ENCODE measurements around the gene CCDC30. TPM values are rescaled to one million over a fixed set of nuclear protein-coding genes. Genes with fewer than 3 reads are reported as not detected.

The CCDC30 gene
- total RNA-seq, 1 donor from 2014 or later, result 1.5 TPM

- Histone ChIP-seq H3K4me3 (no peak overlapping the region), H3K27ac (no peak overlapping the region), H3K9me3 (no peaks in the 10 kb centered on the region), H3K36me3 (peaks cover 0 to 7% of the 10 kb centered on the region in 2 donors), H3K27me3 (no peaks in the 10 kb centered on the region), H3K4me1 (no peaks in the 10 kb centered on the region)
- TF ChIP-seq CTCF (IDR thresholded peaks at IDR 0.05) (no peak), POLR2A (IDR thresholded peaks at IDR 0.05) (no peak), POLR2AphosphoS5 (IDR thresholded peaks at IDR 0.05; ENCODE audit: insufficient read depth in 1 of 2, low read depth in 1 of 2) (no peak)
- intact Hi-C loops (cut with DNase I), result no loop called here
- DNase-seq (ENCODE audit: extremely low spot score in 2 of 2), result no peak
Observed at GRCh38 chr1:42541104-42541503, 78.0 kb downstream of the CCDC30 start.

DNA sequence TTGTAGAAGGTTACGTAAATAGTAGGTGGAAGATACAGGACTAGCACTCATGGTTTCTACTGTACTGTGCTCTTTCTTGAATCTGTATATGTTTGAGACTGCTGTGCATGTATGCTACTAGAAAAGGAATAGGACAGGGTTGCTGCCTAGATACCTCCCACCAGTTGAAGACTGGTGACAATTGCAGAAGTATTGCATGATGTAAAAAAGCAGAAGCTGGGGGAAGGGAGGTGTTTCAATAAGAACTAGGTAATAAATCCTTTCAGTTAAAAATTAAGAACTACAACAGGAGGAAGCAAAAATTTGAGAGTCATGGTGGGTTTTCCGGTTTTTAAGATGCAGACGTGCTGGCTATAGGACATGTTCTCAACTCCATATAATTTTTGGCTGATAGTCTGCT lies 88.1 kb downstream of the CCDC30 start:
- intact Hi-C loops (cut with DNase I), result no loop called here
- H3K27me3 ChIP-seq, result no peaks in the 10 kb centered on the region
- no peaks in the 10 kb centered on the region for H3K9me3 ChIP-seq
- no peak for TF ChIP-seq POLR2A (IDR thresholded peaks at IDR 0.05)
- no peaks in the 10 kb centered on the region for H3K36me3 ChIP-seq
- no peaks in the 10 kb centered on the region for H3K4me1 ChIP-seq
- H3K27ac ChIP-seq, result no peak overlapping the region
- DNase-seq (ENCODE audit: extremely low spot score in 2 of 2), result no peak
- no peak overlapping the region for H3K4me3 ChIP-seq

DNA sequence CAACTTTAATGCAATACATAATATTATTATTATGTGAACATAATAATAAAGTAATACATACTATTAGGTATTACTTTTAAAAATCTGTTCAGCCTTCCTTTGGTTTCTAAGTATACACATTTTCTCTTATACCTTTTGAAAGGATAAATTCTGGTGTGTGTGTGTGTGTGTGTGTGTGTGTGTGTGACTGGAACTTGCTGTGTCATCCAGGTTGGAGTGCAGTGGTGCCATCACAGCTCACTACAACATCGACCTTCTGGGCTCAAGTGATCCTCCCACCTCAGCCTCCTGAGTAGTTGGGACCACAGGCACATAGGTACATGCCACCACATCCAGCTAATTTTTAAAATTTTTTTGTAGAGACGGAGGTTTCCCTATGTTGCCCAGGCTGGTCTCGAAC lies 88.5 kb downstream of the CCDC30 start:
- Histone ChIP-seq H3K27ac (no peak overlapping the region), H3K4me3 (no peak overlapping the region), H3K36me3 (no peaks in the 10 kb centered on the region), H3K27me3 (no peaks in the 10 kb centered on the region), H3K4me1 (no peaks in the 10 kb centered on the region), H3K9me3 (no peaks in the 10 kb centered on the region)
- intact Hi-C loops (cut with DNase I), result no loop called here
- no peak for DNase-seq (ENCODE audit: extremely low spot score in 2 of 2)
- TF ChIP-seq POLR2AphosphoS5 (IDR thresholded peaks at IDR 0.05; ENCODE audit: insufficient read depth in 1 of 2, low read depth in 1 of 2), result no peak
- no peak for TF ChIP-seq CTCF (IDR thresholded peaks at IDR 0.05)
- no peak for TF ChIP-seq POLR2A (IDR thresholded peaks at IDR 0.05)

GRCh38 chr1:42552636-42553035 lies 89.5 kb downstream of the CCDC30 start:
- Histone ChIP-seq H3K27me3 (no peaks in the 10 kb centered on the region), H3K4me1 (no peaks in the 10 kb centered on the region), H3K27ac (no peak overlapping the region), H3K36me3 (no peaks in the 10 kb centered on the region), H3K9me3 (no peaks in the 10 kb centered on the region), H3K4me3 (no peak overlapping the region)
- no peak for DNase-seq (ENCODE audit: extremely low spot score in 2 of 2)
- no peak for TF ChIP-seq POLR2AphosphoS5 (IDR thresholded peaks at IDR 0.05; ENCODE audit: insufficient read depth in 1 of 2, low read depth in 1 of 2)
- no peak for TF ChIP-seq POLR2A (IDR thresholded peaks at IDR 0.05)
- intact Hi-C loops (cut with DNase I), result no loop called here

DNA sequence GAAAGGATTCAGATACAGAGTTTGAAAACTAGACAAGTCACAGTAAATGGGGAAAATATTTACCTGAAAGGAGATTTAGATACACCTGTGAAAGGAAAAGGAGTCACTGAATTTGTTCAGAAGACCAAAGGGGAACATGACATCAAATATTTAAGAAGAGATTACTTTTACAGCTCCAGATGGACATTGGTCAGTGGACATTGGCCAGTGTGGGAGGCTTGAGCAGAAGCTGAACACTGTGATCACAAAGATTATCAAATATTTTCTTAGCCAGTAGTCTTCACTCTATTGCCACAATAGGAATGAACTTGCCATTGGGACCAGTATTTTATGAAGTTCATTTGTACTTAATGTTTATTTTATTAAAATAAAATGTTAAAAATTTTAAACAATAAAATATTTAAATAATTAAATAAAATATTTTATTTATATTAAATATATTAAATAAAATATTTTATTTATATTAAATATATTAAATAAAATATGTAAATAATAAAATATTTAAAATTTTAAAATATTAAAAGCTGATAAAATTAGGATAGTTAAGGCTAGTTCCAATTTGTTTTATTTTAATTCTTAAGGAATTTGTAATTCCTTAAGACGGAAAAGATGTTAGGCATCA lies 94.3 kb downstream of the CCDC30 start:
- Histone ChIP-seq H3K27me3 (no peaks in the 10 kb centered on the region), H3K4me3 (no peak overlapping the region), H3K4me1 (no peaks in the 10 kb centered on the region), H3K36me3 (no peaks in the 10 kb centered on the region), H3K9me3 (no peaks in the 10 kb centered on the region), H3K27ac (no peak overlapping the region)
- no peak for DNase-seq (ENCODE audit: extremely low spot score in 2 of 2)
- intact Hi-C loops (cut with DNase I), result no loop called here
- TF ChIP-seq CTCF (IDR thresholded peaks at IDR 0.05) (no peak), POLR2A (IDR thresholded peaks at IDR 0.05) (no peak), POLR2AphosphoS5 (IDR thresholded peaks at IDR 0.05; ENCODE audit: insufficient read depth in 1 of 2, low read depth in 1 of 2) (no peak)

GRCh38 chr1:42567038-42567437 lies 104.0 kb downstream of the CCDC30 start:
- Histone ChIP-seq H3K27me3 (no peaks in the 10 kb centered on the region), H3K4me3 (no peak overlapping the region), H3K9me3 (no peaks in the 10 kb centered on the region), H3K27ac (no peak overlapping the region), H3K4me1 (no peaks in the 10 kb centered on the region), H3K36me3 (no peaks in the 10 kb centered on the region)
- no peak for TF ChIP-seq POLR2A (IDR thresholded peaks at IDR 0.05)
- no peak for TF ChIP-seq POLR2AphosphoS5 (IDR thresholded peaks at IDR 0.05; ENCODE audit: insufficient read depth in 1 of 2, low read depth in 1 of 2)
- no peak for TF ChIP-seq CTCF (IDR thresholded peaks at IDR 0.05)
- intact Hi-C loops (cut with DNase I), result no loop called here
- no peak for DNase-seq (ENCODE audit: extremely low spot score in 2 of 2)

Data from vagina (tissue), 2 donors.